LNCaP clone FGC (cell line): ENCODE results near the gene PLXNA2.

ENCODE experiments used
- DNase-seq: peaks from one replicate; pipeline ENCODE4 v3.0.0-alpha.2; 2011; ENCODE audit warnings: low read depth
- H3K4me3 ChIP-seq: 2 replicates; pipeline ENCODE4 v1.5.1; 2011; ENCODE audit warnings: mild to moderate bottlenecking, low read depth, low read length, control low read depth
- TF ChIP-seq, protein P1 (sequence below): IDR thresholded peaks from 2 replicates; pipeline ENCODE4 v1.5.1; 2012; ENCODE audit warnings: mild to moderate bottlenecking; ENCODE audit not compliant: control insufficient read depth, insufficient read depth; ENCODE audit errors: extremely low read depth

The PLXNA2 gene, protein sequence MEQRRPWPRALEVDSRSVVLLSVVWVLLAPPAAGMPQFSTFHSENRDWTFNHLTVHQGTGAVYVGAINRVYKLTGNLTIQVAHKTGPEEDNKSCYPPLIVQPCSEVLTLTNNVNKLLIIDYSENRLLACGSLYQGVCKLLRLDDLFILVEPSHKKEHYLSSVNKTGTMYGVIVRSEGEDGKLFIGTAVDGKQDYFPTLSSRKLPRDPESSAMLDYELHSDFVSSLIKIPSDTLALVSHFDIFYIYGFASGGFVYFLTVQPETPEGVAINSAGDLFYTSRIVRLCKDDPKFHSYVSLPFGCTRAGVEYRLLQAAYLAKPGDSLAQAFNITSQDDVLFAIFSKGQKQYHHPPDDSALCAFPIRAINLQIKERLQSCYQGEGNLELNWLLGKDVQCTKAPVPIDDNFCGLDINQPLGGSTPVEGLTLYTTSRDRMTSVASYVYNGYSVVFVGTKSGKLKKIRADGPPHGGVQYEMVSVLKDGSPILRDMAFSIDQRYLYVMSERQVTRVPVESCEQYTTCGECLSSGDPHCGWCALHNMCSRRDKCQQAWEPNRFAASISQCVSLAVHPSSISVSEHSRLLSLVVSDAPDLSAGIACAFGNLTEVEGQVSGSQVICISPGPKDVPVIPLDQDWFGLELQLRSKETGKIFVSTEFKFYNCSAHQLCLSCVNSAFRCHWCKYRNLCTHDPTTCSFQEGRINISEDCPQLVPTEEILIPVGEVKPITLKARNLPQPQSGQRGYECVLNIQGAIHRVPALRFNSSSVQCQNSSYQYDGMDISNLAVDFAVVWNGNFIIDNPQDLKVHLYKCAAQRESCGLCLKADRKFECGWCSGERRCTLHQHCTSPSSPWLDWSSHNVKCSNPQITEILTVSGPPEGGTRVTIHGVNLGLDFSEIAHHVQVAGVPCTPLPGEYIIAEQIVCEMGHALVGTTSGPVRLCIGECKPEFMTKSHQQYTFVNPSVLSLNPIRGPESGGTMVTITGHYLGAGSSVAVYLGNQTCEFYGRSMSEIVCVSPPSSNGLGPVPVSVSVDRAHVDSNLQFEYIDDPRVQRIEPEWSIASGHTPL (N-terminal part only)

DNA sequence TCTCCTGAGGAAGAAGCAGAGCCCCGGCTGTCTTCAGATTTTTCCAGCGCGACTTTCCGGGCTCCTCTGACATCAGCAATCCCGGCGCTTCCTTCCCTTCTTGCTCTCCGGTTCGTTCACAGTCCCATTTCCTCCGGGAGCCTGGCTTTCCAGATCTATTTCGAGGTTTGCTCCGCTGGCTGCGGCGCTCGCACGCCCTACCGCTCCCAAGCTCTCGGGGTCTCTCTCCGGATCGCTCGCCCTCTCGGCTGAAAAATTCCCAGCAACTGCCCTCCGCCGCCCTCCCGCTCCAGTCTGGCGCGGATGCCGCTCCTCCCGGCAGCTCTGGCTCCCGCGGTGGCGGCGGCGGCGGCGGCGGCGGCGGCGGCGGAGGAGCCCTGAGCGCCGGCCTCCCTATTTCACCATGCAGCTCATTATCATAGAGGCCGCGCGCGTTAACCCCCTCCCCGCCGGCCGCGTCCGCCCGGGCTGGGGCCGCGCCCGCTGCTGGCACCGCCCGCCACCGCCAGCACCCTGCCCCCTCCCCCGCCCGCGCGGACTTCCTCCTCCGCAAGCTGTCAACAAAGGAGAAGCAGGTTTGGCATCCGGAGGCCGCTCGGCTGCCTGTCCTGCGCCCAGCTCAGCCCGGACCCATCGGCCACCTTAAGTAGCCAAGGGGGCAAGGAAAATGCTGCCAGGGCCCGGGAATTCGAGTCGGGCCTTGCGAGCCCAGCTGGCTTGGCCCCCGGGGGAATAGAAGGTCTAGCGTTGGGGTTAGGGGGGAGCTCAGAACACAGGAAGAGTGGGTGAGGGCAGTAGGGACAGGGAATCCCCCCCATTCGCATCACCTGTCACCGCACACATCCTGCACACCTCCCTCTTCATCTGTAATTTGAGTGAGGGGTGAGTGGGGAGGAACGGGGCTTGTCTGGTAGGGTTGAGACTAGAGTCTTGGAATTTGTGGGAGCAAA, at the start of gene PLXNA2:
PLXNA2 (minus strand) TSS at position 418 of the 950 bp plus-strand sequence. CDS start 26,462 bp downstream, outside the sequence.
- peak within 1 kb of the TSS; percentile 46 for H3K4me3 ChIP-seq
- TF ChIP-seq, protein P1, sequence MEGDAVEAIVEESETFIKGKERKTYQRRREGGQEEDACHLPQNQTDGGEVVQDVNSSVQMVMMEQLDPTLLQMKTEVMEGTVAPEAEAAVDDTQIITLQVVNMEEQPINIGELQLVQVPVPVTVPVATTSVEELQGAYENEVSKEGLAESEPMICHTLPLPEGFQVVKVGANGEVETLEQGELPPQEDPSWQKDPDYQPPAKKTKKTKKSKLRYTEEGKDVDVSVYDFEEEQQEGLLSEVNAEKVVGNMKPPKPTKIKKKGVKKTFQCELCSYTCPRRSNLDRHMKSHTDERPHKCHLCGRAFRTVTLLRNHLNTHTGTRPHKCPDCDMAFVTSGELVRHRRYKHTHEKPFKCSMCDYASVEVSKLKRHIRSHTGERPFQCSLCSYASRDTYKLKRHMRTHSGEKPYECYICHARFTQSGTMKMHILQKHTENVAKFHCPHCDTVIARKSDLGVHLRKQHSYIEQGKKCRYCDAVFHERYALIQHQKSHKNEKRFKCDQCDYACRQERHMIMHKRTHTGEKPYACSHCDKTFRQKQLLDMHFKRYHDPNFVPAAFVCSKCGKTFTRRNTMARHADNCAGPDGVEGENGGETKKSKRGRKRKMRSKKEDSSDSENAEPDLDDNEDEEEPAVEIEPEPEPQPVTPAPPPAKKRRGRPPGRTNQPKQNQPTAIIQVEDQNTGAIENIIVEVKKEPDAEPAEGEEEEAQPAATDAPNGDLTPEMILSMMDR, result no peak
- peak; percentile 38 for DNase-seq

DNA sequence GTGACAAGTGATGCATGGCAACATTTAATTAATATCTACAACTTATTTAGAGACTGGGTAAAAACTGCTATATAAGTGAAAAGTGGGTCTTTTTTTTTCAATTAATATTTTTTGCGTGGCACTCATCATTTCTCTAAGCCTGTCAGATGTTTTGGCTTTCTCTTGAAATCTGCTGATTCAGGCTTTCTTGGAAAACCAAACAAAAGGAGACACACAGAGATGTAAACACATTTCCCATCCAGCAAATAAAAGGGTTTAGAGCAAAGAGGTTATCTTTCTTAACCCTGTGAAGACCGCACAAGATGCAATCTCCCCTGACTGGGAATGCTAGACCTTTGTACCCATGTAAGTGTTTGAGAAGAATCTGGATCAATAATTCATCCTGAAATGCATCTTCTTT, 48.7 kb upstream of the PLXNA2 start:
- peak; percentile 45 for DNase-seq
- H3K4me3 ChIP-seq, result no peak overlapping the region
- TF ChIP-seq, protein P1, result no peak

DNA sequence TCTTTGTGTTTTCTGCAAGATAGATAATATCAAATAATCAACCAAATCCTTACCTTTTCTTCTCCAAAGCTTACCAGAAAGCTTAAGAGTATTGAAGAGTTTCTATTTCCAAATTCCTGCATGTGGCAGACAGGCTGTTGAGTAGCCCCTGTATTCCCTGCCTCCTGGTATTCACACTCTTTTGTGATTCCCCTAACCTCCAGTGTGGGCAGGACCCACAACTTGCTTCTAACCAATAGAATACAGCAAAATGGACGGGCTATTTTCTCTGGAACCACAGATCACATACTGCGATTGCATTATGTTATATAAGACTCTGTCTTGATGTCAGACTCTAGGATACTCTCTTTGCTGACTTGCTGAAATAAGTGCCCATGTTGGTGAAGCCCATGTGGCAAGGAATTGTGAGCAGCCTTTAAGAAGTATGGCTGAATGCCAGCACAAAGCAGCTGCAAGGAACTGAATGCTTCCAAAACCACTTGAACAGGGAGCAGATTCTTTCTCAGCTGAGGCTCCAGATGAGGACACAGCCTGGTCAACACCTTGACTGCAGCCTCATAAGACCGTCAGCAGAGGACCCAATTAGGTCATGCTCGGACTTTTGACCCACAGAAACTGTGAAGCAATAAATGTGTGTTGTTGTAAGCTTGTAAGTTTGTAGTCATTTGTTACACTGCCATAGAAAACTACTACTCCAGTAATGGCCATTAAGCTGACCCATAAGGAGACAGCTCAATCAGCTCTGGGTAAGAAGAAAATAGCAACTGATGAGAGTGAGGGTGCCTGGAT, 47.9 kb upstream of the PLXNA2 start:
- TF ChIP-seq, protein P1, result no peak
- DNase-seq, result no peak
- H3K4me3 ChIP-seq, result no peak overlapping the region

DNA sequence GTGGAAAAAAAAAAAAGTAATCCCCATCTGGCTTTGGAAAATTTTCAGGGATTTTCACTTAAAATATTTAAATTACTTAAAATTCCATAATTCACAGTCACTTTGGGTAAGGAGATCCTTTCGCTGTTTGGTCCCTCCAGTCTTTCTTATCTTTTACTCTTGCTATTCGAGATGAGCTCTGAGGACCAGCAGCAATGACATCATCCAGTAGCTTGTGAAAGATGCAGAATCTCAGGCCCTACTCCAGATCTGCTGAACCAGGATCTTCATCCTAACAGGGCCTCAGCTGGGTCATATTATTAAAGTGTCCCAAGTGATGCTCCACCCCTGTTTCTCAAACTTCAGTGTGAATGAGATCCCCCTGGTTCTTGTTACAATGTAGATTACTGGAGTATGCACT, 46.9 kb upstream of the PLXNA2 start:
- H3K4me3 ChIP-seq, result no peak overlapping the region
- TF ChIP-seq, protein P1, result no peak
- no peak for DNase-seq

DNA sequence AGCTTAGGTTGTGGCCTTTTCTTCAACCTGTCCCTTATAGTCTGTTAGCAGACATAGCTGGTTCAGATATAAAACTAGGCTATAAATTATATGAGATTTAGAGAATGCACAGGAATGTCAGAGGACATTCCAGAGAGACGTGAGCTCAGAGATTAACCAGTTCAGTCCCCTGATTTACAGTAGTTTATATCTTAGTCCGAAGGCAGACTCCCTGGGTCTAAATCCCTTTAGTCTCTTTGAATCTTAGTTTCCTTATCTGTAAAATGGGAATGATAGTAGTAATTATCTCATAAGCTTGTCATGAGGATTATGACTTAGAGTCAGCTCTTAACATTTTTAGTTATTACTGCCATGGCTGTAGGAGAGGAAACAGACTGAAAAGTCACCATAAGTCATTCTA, 45.5 kb upstream of the PLXNA2 start:
- H3K4me3 ChIP-seq, result no peak overlapping the region
- DNase-seq, result no peak
- TF ChIP-seq, protein P1, result no peak

DNA sequence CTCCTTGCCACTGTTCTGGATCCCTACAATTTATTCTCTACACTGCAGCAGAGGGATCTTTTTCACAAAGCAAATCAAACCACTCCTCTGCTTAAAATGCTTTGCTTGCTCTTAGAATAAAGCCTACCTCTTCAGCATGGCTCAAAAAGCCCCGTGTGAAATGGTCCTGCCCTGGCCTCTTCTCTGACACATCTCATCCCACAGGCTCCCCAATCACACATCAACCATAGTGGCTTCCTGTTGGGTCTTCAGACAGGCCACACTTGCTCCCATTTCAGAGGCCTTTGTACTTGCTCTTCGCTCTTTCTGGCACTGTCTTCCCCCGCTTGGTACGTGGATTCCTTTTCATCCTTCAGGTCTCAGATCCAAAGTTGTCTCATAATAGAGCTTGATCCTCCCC, 44.3 kb upstream of the PLXNA2 start:
- DNase-seq, result no peak

More for the DNA sequence above, 44.3 kb upstream of the PLXNA2 start:
- TF ChIP-seq, protein P1, result no peak
- no peak overlapping the region for H3K4me3 ChIP-seq
